T-helper 1 cell (primary cell): ENCODE measurements around the gene ARHGAP6.

Experiments
- DNase-seq, 5 donors: peaks; one replicate each; pipeline ENCODE4 v3.0.0-alpha.2; 2012 to 2020

The ARHGAP6 gene

GRCh38 chrX:11451151-11451550, 214.6 kb downstream of the ARHGAP6 start:
- no peak for DNase-seq

DNA sequence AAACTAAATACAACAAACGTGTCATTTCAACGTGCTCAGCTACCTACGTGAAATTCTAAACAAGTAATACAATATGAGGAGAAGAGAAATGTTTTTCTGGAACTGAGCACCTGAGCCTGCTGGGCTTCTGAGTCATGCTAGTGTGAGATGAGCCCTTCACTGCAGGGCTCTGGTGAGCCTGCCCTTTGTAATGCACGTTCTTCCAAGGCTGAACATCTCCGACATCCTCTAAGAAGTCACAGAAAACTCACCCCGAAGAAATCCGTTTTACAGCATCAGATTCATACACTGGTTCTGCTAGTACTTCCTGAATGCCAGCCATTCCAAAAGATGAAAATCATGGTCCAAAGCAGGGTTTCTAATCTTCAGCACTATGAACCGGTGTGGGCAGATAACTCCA, 215.4 kb downstream of the ARHGAP6 start:
- no peak for DNase-seq

DNA sequence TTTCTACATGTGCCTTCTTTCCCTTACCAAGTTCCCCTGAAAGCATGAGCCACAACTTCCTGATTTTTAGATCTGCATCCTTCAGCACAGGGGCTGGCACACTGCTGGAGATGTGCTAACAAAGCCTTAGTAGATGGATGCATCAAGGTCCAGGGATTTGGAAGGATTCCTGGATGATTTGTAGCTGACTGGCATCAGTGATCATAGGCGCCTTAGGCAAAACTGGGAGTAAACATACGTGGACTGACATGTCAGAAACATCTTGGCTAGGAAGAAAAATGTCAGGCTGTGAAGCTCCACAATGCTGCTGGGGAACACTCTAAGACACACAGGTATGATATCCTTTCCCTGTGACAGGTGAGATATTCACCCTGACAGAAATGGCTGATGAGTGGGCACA, 216.1 kb downstream of the ARHGAP6 start:
- no peak for DNase-seq

GRCh38 chrX:11447418-11447817, 218.3 kb downstream of the ARHGAP6 start:
- DNase-seq = no peak

GRCh38 chrX:11446949-11447348, 218.8 kb downstream of the ARHGAP6 start:
- no peak for DNase-seq

- DNase-seq = no peak
Measured at GRCh38 chrX:11446336-11446735, 219.4 kb downstream of the ARHGAP6 start.

DNA sequence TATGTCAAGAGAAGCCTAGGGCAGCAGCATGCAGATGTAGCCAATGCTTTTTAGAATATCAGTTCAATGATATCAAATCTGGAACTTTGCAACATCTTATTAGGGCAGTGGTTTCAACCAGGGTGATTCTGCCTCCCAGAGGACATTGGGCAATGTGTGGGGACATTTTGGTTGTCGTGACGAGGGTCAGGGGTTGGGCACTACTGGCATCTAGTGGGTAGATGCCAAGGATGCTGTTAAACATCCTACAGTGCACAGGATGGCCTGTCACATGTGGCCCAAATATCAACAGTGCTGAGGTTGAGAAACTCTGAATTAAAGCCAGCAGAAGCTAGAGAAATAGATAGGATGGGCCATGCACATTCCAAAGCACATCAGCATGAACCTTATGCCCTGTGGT, 220.2 kb downstream of the ARHGAP6 start:
- DNase-seq = no peak

DNA sequence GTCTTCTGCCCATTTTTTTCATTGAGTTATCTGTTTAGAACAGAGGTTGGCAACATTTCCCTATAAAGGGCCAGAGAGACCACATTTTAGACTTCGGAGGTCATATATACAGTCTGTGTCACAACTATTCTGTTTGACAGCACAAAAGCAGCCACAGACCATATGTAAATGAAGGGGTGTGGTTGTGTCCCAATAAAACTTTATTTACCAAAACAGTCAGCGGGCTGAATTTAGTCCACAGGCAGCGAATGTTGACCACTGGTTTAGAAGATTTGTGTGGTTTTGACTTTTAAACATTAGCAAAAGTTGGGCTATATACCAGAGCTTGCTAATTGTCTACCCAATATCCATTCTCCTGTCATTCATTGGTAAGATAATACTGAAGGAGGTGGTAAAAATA, 221.7 kb downstream of the ARHGAP6 start:
- no peak for DNase-seq

- DNase-seq = no peak
Measured at GRCh38 chrX:11439846-11440245, 225.9 kb downstream of the ARHGAP6 start.

GRCh38 chrX:11438767-11439166, 227.0 kb downstream of the ARHGAP6 start:
- no peak for DNase-seq

DNA sequence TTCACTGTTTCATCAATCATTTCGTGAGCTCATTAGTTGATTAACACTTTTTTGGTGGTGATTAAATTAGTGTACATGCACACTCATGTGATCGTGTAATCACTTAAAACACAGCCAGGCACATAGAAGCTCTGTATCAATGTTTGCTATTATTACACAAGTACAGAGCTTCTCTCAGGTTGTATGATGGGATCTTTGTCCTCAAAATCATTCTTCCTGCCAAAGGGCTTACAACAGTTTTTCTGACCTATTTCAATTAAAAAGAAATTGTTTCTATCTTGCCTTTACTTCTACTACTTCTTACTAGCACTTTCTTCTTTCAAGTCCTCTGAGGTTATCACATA, 227.4 kb downstream of the ARHGAP6 start:
- no peak for DNase-seq

DNA sequence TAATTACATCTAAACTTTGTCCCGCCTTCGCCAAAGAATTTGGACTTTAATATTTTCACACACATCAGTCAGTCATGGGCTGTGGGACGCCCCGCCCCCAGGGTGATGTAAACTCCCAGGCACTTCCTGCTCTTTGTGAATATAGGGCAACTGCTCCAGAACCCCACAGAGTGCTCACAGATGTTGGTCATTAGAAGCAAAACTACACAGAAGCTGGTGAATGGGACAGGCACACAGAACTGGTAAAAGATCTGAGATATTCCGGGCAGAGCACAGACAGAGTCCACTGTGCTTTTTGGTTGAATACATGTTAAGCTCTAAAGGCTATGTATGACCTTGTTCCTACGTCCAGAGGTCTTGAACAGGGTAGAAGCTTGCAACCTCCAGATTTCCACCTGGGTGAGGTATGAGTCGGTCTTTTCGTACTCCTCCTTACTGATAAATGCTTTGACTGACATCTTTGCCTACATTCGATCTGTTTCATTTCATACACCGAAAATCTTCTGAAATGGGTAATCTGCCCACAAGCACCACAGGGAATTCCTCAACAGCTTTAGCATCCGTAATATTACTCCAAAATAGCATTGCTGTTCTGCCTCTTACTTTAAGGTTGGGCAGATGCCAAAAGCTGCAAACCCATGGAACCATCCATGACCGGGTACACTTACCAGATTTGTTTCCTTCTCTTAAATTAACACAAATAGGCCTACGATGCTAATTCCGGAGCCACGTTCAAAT, 227.9 kb downstream of the ARHGAP6 start:
- no peak for DNase-seq

DNA sequence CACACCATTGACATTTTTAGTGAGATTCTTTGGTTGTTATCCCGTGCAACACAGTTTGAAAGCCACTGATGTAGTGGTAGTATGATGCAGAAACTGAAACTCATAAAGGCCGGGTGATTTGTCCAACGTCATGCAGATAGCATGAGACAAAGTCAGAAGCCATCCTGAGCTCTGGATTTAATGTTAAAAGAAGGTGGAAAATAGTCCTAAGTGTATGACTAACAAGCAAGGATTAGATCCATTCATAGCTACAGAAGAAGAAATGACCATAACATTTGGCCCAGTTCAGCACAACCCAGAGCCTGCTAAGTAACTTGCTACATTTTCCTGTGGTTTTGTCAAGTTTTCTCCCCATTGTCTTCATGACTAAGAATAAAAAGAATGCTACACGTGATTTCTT, 230.2 kb downstream of the ARHGAP6 start:
- no peak for DNase-seq

DNA sequence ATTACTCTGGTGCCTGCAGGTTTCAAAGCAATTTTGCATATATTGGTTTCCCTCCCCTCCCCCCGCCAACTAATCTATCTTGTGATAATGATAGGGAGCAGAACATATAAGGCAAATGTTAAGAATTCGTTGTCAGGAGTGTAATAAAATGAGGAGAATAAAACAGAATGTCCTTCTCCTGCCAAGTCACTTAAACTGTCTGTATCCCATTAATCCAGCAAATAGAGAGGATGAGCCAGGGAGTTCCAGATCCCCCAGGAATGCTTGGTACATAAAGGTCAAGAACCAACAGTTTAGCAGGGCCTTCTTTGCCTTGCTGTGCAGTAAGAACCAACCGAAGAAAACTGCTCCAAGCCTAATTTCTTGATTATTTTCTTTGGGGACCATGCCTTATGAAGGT, 231.1 kb downstream of the ARHGAP6 start:
- no peak for DNase-seq

DNA sequence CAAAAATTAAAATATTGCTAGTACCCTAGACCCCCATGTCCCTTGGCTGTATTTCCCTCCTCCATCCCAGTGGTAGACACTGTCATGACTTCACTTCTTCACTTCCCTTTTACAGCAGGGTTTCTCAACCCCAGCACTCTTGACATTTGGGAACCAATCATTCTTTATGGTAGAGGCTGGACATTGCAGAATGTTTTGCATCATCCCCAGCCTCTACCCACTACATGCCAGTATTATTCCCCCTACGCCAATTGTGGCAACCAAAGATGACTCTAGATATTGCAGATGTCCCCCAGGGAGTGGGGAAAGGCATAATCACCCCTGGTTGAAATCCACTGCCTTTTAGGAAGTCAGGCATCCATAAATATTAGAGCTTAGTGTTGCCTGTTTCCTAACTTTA, 233.9 kb downstream of the ARHGAP6 start:
- DNase-seq = no peak

GRCh38 chrX:11430271-11430670, 235.4 kb downstream of the ARHGAP6 start:
- no peak for DNase-seq

DNA sequence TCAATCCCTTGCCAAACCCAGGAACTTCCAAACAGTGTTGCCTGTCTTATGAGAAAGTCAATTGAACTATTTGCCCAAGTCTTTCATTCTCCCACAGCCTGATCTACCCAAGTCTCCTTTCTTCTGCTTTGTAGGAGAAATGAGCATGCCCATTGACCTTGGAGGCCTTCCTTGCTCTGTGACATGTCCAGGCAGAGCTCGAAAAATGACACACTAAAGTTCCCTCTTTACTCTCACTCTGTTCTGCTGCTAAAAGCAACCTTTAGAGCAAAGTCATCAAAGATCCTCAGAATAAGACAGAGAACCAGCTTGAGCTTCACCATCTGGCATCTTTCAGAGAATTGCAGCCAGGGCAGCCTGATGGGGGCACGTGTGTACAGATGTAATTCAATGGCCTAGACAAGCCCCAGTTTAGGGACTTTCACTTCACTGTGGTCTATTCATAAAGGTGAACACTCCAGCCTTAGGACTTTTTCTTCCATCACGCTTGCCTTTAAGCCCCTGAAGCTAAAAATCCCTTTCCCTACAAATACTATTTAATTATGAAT, 236.1 kb downstream of the ARHGAP6 start:
- DNase-seq = no peak

GRCh38 chrX:11427453-11428071, 238.2 kb downstream of the ARHGAP6 start:
- DNase-seq = no peak

DNA sequence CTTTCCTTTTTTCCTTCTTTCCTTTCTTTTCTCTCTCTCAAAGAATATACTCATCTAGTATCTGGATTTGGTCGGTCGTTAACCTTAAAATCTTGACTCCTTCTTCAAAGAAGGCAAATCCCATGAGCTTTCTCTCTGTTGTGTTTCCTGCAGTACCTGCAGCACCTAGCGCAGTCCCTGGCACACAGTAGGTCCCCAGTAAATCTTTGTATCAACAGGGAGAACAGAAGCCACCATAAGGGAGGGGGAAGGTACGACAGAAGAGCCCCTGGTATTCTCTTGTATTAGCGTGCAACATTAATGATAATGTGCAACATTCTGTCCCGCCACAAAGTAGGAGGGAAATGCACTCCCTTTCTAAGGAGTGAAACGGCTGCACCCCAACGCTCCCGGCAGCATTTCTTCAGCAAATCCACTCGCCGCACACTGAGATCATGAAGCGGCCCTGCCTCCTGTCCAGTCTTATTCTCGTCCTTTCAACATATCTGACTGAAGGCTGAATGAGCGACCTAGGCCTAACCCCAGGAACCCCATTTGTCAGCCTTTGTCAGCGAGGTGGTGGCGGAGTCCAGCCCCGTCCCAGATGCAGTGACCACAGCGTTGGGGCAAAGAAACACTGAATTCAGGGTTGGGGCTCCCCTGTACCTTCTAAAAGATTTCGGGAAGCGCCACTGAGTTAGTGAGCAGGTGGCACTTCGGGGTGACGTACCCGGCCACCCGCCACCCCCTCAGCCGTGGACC, 238.8 kb downstream of the ARHGAP6 start:
- no peak for DNase-seq

- no peak for DNase-seq
Measured at GRCh38 chrX:11424903-11425674, 240.6 kb downstream of the ARHGAP6 start.

DNA sequence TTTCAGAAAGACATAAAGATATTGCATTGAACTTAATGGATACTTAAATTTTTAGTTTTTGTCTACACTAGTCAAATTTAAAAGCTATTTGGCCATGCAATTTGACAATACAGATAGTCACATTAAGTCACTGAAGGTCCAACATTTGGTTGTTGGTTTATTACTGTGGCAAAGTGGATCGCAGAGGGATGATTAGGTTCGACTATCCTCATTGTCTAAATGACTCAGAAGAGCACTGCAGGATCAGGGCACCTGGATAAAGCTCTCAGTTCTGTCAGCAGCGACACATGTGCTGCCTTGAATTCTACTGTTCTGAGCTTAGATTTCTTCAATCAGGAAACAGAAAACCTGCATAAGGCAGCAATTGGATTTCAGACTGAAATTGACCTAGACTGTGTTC, 241.8 kb downstream of the ARHGAP6 start:
- DNase-seq = no peak

DNA sequence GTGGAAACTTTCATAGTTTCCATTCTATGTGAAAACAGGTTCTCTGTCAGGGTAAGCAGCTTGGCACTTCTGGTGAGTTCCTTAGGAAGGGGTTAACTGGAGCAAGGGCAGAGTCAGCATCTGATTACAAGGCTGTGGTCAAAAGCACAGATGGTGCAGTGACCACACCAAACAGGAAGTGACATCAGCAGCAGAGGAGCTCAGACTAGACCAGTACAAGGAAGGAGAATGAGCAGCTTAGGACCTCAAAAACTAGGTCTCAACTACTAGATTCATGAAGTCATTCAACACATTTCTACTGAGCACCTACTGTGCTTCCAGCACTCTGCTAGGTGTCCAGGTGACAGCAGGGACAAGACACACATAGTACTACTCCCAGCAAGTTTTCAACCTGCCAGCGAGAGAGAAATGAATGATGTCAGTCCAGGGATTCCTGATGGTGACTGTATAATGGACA, 242.3 kb downstream of the ARHGAP6 start:
- DNase-seq = peak in 1 of 5 donors; percentile 7

DNA sequence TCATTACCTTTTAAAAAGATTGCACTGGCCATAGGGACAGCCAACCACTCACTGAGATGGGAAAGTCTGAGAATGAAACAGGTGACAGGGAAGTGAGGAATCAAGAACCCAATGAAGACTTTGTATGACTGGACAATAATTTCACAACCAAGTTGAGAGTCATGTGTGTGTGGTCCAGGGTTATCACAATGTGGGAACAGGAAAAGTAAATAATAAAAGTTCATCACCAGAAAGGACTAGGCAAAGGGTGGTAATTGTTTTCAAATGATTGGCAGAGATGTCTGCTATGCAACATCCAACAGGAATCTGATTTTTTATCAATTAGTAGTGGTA, 243.2 kb downstream of the ARHGAP6 start:
- DNase-seq = no peak
